Measurements from ENCODE around the gene HHIPL1.

DNA sequence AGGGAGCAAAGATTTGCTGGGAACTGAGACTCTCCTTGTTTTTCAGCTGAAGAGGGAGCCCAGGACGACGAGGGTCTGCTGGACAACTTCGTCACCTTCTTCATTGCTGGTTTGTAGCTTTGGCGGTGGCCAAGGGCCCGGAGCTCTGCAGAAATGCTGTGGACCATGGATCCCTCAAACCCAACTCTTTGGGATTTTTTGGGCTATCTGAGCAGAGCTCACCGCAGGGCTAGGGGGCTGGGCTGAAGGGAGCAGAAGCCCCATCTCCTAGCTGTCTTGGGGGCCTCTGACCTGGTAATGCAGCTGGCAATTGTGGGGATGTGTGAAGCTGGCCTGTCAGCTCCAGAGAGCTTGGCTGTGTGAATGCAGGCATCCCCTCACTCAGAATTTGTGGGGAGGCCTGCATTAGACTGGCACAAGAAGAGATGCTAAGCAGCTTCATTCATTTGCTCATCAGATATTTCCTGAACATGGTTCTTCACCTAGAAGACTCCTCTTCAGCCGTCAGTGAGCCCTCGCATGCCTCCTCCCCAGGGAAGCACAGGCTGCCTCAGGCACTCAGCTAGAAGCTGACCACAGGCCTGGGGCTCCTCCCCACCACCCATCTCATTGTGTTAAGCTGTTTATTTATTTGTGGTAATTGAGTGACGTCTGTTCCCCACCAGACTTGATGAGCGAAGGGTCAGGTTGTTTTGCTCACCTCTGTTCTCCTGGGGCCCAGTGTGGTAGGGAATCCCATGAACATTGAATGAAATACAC lies 71.3 kb downstream of the HHIPL1 start:
- no peak for TF ChIP-seq EZH2 (IDR thresholded peaks at IDR 0.05)
- no peak for TF ChIP-seq POLR2AphosphoS5 (IDR thresholded peaks at IDR 0.05; ENCODE audit: borderline replicate concordance, low read depth, low read length)
